Adrenal gland (tissue), 5 donors: ENCODE measurements around the gene CHID1.

Source experiments
- CTCF ChIP-seq, 6 experiments: fragments of 450-650 bp in 4 of 6; fragments of 200-600 bp in 2 of 6; sonication (generic) in 1 of 6; IDR thresholded peaks; 1 replicate in 5 of 6; 2 replicates in 1 of 6; pipeline versions ENCODE4 v1.5.1 to v1.8.0; 2016 to 2021; ENCODE audit warnings: antibody characterized with exemption in 6 of 6, mild to moderate bottlenecking in 2 of 6, moderate library complexity in 1 of 6
- POLR2A ChIP-seq, 2 donors: fragments of 450-650 bp; IDR thresholded peaks; one replicate each; pipeline ENCODE4 v1.6.1; 2017; ENCODE audit warnings: antibody characterized with exemption in 2 of 2, mild to moderate bottlenecking in 2 of 2, moderate library complexity in 1 of 2
- donor health status: DM: no; HTN: no; CAD: no.

GRCh38 chr11:898143-898511 is 12.5 kb downstream of the CHID1 start:
- TF ChIP-seq CTCF (IDR thresholded peaks at IDR 0.05) (peak in 3 of 6 experiments; percentile 11 to 22 (median 20)), POLR2A (IDR thresholded peaks at IDR 0.05) (no peak)
